GM12891 (cell line): ENCODE results near the gene MSANTD3.
"Not testable (repeated sequence)": the region's sequence is repeated elsewhere in the genome, so short reads cannot be mapped to it uniquely, and the experiment has no call there.

ENCODE experiments used
- DNase-seq: peaks from one replicate; pipeline ENCODE4 v3.0.0; 2011; ENCODE audit warnings: low spot score; ENCODE audit not compliant: insufficient read length
- FAIRE-seq: peaks from 2 replicates; lab custom pipeline; 2011; peaks lifted over from hg19 to GRCh38; lab: Jason Lieb, UNC
- PAX5 ChIP-seq: IDR thresholded peaks from 2 replicates; pipeline ENCODE4 v1.6.1; 2011; ENCODE audit warnings: low read length, moderate library complexity, mild to moderate bottlenecking; ENCODE audit not compliant: insufficient read depth, severe bottlenecking
- POLR2A ChIP-seq: IDR thresholded peaks from 2 replicates; pipeline ENCODE4 v1.6.1; 2011; ENCODE audit warnings: low read depth, low read length, control low read depth
- POLR2AphosphoS5 ChIP-seq: IDR thresholded peaks from 2 replicates; pipeline ENCODE4 v1.6.1; 2011; ENCODE audit warnings: low read depth, low read length, control low read depth
- POU2F2 ChIP-seq: IDR thresholded peaks from 2 replicates; pipeline ENCODE4 v1.6.1; 2011; ENCODE audit warnings: low read depth, mild to moderate bottlenecking, control low read depth, low read length, moderate library complexity
- SPI1 ChIP-seq: IDR thresholded peaks from 2 replicates; pipeline ENCODE4 v1.6.1; 2011; ENCODE audit warnings: low read depth, low read length, control low read depth
- TAF1 ChIP-seq: IDR thresholded peaks from 2 replicates; pipeline ENCODE4 v1.6.1; 2011; ENCODE audit warnings: low read depth, low read length, control low read depth

Gene MSANTD3

DNA sequence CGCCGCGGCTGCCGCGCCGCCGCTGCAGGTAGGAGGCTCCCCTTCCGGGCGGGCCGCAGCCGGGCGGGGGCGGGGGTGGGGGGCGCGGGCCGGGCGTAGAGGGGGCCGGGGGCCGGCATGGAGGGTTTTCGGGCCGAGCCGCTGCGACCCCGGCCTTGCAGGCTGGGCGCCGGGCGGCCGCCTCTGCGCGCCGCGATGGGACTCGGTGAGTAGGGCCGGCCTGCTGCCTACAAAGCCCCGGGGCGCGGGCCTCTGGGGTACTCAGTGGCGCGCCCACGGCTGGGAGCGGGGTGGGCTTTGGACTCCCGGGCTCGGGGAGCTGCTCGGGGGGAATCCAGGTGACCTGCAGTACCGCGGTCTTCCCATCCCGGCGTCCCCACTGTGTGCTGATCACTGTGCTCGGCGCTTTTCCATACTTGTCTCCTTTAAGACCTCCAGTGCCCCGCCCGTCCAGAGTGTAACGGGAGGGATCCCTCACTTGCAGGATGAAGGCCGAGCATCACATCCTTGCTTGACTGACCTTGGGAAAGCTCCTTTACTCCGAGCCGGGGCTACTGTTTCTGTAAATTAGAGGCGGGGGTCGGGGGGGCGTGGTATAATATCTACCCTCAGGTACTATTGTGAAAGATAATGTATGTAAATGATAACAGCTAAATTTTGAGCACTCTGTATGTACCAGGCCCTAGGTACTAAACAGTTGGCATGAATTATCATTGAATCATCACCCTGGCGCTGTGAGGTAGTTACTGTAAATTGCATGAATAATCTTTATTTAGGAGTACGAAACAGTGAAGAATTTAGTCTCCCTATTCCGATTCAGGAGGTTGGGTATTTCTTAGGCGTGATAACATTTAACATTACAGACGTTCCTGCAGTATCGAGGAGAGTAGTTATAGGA, 672 bp downstream of the MSANTD3 start:
- no peak for TF ChIP-seq POU2F2
- no peak for TF ChIP-seq SPI1
- TF ChIP-seq PAX5 = no peak
- TF ChIP-seq TAF1 = no peak
- no peak for TF ChIP-seq POLR2AphosphoS5
- TF ChIP-seq POLR2A = no peak
- DNase-seq = no peak
- FAIRE-seq = no peak

DNA sequence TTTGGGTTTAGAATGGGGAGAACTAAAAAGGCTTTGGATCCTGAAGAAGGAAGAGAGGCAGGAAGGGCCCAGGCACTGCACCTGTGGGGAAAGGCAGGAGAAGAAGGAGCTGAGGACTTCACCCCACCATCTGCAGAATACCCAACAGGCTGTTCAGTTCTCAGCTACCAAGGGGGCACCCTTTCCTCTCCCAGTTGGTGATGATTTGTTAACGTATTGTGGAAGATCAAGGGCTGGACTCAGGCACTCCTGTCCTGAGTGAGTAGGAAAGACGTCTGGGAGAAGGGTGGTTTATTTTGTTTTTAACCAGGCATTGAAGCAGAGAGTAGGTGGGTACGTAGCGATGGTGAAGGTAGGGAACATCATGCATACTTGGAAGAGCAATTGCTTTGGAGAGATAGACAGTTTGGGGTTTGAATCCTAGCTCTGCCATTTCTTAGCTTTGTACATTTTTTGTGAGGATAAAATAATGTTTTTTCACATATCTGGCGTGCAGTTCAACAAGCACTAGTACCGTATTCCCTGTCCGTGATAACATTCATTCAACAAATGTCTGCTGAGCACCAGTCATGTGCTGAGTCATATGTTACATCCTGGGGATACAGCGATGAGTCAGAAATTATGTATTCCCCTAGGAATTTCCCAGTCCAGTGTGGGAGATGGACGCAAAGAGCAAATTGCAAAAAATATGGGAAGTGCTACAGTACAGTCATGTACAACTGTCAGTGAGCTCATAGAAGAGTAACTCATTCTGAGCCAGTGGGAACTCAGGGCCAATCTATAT, 2.1 kb downstream of the MSANTD3 start:
- DNase-seq = no peak
- no peak for FAIRE-seq
- TF ChIP-seq SPI1 (peak; percentile 43; the same call in 1 of the 2 replicates), POLR2A (no peak), POU2F2 (no peak)

DNA sequence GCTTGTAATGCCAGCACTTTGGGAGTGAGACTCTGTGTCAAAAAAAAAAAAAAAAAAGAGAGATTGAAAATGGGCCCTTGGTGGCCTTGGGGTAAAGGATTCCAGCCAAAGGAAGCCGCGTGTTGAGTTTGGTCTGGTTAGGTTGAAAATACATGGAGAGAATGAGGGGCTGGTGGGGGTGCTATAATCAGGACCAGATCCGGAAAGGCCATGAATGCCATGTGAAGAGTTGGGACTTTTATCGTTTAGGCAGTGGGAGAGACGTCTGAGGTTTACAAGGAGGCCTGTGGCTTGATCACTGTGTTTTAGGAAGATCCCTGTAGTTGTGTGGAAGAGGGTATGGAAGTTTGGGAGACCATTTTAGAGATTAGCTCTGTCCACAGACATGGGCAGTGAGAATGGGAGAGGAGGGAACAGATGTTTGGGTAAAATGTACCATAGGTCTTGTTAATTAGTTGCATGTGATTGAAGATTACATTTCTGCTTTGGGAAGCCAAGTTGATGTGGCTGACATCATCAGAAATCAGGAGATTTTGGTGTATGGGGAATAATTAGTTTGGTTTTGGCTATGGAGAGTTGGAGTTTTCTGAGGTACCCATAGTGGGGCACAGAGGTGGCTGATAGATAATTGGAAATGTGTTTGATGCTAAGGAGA, 3.5 kb downstream of the MSANTD3 start:
- TF ChIP-seq POLR2AphosphoS5 (no peak), SPI1 (no peak), PAX5 (no peak), POU2F2 (no peak), TAF1 (no peak)
- no peak for FAIRE-seq
- DNase-seq = no peak

DNA sequence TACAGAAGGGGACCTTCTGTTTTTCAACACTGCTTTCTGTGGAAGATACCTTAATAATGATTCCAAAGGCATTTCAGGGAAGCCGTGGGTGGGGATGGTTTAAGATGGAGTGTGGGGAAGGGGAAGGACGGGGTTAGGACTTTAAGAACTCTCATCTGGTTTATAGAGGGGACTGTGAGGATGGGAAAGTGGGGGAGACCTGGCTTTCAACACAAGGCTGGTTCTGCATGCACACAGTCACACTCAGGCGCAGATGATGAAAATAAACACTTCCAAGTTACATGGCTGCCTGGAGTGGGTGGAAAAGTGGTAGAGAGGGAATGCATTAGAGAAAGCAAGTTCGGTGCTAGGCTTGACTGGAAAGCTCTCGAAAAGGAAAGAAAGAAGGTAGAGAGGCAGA, 4.9 kb downstream of the MSANTD3 start:
- TF ChIP-seq POU2F2 (no peak), TAF1 (no peak), SPI1 (no peak), PAX5 (no peak), POLR2AphosphoS5 (no peak), POLR2A (no peak)
- DNase-seq = no peak
- no peak for FAIRE-seq

DNA sequence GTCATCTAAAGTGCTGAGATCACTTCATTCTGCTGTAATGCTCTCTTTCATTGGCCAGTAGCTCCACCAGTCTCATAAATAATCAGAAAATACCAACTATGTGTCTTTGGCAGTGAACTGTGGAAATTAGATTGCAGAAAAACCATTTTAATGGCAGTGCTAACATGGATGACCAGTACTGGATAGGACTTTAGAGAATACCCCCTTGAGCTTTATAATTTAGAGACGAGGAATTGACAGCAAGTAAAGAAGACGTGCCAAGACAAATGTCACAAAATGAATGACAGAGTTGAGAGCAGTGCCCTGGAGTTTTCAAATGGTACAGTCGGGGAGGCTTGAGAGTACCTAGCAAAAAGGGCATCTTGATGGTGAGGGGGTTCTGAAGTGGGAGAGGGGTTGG, 5.8 kb downstream of the MSANTD3 start:
- TF ChIP-seq TAF1 (no peak), POLR2A (no peak), POU2F2 (no peak), SPI1 (no peak), POLR2AphosphoS5 (no peak), PAX5 (no peak)
- DNase-seq (no peak), FAIRE-seq (no peak)

DNA sequence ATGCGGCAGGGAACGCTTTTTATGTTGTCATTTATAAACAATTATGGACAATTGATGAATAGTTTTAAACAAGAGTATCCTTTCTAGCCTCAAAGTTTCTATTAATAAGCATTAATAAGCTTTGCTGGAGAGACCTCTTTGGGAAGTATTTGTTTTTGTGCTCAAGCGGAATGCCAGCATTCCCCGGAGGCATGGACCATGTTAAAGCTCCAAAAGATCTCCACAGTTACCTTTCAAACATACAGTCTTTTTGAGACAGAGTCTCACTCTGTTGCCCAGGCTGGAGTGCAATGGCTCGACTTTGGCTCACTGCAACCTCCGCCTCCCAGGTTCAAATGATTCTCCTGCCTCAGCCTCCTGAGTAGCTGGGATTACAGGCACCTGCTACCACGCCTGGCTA, 9.6 kb downstream of the MSANTD3 start:
- DNase-seq (no peak), FAIRE-seq (no peak)
- TF ChIP-seq TAF1 (no peak), PAX5 (no peak), POU2F2 (no peak), POLR2AphosphoS5 (no peak), POLR2A (no peak), SPI1 (no peak)

DNA sequence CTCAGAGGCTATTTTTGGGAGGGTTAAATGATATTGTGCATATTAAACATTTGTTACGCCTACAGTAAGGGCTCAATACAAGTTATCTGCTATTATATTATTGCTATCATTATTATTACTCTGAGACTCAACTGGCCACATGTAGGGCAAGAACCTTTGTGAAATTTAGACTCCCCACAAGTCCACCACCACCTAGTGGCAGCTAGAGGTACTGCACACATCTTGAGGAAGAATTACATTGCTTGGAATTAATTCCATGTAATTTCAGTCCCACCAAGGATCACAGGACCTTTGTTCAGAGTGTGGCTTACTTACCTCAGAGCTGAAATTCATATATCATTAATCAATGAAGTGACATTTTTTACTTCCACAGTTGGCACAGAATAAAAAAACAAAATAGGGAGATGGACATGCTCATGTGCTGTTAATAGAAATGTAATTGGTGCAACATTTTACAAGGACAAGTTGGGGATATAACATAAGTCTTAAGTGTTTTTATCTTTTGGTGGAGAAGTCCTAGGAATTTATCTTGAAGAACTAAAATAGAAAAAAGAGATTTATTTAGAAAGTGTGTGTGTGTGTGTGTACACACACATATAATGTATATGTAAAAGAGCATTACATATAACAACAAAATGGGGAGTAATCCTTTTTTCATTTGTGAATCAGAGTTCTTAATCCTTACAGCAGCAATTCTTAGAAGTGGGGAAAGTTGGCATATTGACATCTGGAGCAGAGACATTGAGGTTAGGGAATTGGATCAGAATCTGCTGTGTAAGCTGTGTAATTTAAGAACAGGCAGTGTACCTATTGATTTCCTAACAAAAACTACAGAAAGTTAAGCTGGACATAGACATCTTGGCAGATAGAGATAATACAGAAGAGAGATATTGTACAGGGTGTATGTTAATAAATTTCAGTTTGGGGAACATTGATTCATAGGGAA, 11.2 kb downstream of the MSANTD3 start:
- peak; percentile 18 for DNase-seq
- TF ChIP-seq PAX5 (no peak), POLR2AphosphoS5 (no peak), TAF1 (no peak), SPI1 (no peak), POU2F2 (no peak), POLR2A (no peak)
- peak; percentile 78 for FAIRE-seq

DNA sequence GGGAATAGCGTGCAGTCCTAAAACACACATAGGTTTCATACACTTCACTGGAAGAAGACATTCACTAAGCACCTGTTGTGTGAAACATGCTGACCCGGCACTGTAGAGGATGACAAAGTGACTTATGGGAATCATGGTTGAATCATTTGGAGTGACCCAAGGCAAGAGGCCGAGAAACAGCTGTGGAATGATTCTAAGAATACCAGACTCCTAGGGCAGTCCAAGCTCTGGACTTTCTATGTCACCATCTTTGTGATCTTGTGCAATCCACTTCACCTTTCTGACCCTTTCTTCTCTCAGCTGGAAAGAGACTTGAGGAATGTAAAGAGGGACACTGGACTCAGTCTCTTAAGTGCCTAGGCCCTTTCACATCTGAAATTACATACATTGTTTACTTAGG, 13.1 kb downstream of the MSANTD3 start:
- no peak for DNase-seq
- no peak for FAIRE-seq
- TF ChIP-seq POU2F2 (no peak), TAF1 (no peak), PAX5 (no peak), POLR2AphosphoS5 (no peak), SPI1 (no peak), POLR2A (no peak)

DNA sequence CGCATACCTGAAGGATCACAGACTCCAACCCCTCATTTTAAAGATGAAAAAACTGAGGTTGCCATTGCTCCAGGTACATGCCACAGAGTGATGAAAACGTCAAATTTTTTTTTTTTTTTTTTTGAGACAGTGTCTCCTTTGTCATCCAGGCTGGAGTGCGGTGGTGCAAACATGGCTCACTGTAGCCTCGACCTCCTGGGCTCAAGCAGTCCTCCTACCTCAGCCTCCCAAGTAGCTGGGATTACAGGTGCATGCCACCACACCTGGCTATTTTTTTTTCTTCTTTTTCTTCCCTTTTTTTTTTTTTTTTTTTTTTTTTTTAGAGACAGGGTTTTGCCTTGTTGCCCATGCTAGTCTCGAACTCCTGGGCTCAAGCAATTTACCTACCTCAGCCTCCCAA, 13.5 kb downstream of the MSANTD3 start:
- not testable (repeated sequence) for FAIRE-seq, DNase-seq
